Endothelial cell of umbilical vein (primary cell): ENCODE results near the gene HIVEP3. TPM values are rescaled to one million over a fixed set of nuclear protein-coding genes. Genes with fewer than 3 reads are reported as not detected.
A peak's percentile ranks its signal among the peaks of the same experiment; 100 is the strongest.

Experiments used
- BruUV-seq: library from RNA; stranded (reverse); fragments of 400-500 nt; replicated peaks from 2 replicates; lab custom pipeline; 2021; lab: Mats Ljungman, UMichigan
- CTCF ChIA-PET: fragments of 300-600, 350-600 bp; sonication (Branson Sonifier 250); formaldehyde crosslinking; loops from one replicate; lab custom pipeline; 2021; ENCODE audit warnings: antibody characterized with exemption, inconsistent platforms; lab: Charles Lee
- POLR2A ChIA-PET: fragments of 300-600, 350-600 bp; sonication (Branson Sonifier 250); formaldehyde crosslinking; loops from one replicate; lab custom pipeline; 2021; ENCODE audit warnings: antibody characterized with exemption, inconsistent platforms; lab: Charles Lee
- DNase-seq: peaks from one replicate; pipeline ENCODE4 v3.0.0-alpha.2; 2011; ENCODE audit warnings: low read depth, low spot score
- FAIRE-seq: peaks from 2 replicates; lab custom pipeline; 2011; peaks lifted over from hg19 to GRCh38; lab: Jason Lieb, UNC
- H2AFZ ChIP-seq: 2 replicates; pipeline ENCODE4 v1.6.0; 2012; ENCODE audit warnings: low read depth, low read length, control low read depth, inconsistent platforms
- H3K27ac ChIP-seq: 2 replicates; pipeline ENCODE4 v1.5.1; 2011; ENCODE audit warnings: low read depth, mild to moderate bottlenecking, control low read depth, low read length, moderate library complexity; ENCODE audit not compliant: insufficient read depth
- H3K27me3 ChIP-seq, 2 experiments: 2 replicates each; pipeline versions ENCODE4 v1.6.0 to v1.6.1; 2011; ENCODE audit warnings: low read length in 2 of 2, mixed read lengths in 1 of 2; ENCODE audit not compliant: control insufficient read depth in 2 of 2, insufficient read depth in 2 of 2
- H3K36me3 ChIP-seq, 2 experiments: 2 replicates in 1 of 2; 3 replicates in 1 of 2; pipeline ENCODE4 v1.5.1; 2011; ENCODE audit warnings: low read length in 2 of 2, mild to moderate bottlenecking in 1 of 2, moderate library complexity in 1 of 2; ENCODE audit not compliant: control insufficient read depth in 2 of 2, insufficient read depth in 2 of 2; ENCODE audit errors: extremely low read depth in 1 of 2
- H3K4me1 ChIP-seq: 3 replicates; pipeline ENCODE4 v1.5.1; 2011; ENCODE audit warnings: mild to moderate bottlenecking, low read length; ENCODE audit not compliant: control insufficient read depth, insufficient read depth; ENCODE audit errors: extremely low read depth
- H3K4me2 ChIP-seq: 2 replicates; pipeline ENCODE4 v1.6.1; 2011; ENCODE audit warnings: low read length, control low read depth, mixed read lengths; ENCODE audit not compliant: insufficient read depth
- H3K4me3 ChIP-seq, 3 experiments: fragments of 200-600 bp in 1 of 3; sonication (generic), shearing (Covaris generic) in 1 of 3; replicated peaks in 1 of 3; 2 replicates each; pipeline ENCODE4 v1.5.1; 2011 to 2016; ENCODE audit warnings: control low read depth in 3 of 3, low read length in 3 of 3, mild to moderate bottlenecking in 2 of 3, inconsistent platforms in 1 of 3, low read depth in 1 of 3, moderate library complexity in 1 of 3; ENCODE audit not compliant: insufficient read depth in 1 of 3
- H3K79me2 ChIP-seq: 2 replicates; pipeline ENCODE4 v1.6.0; 2012; ENCODE audit warnings: low read length, inconsistent platforms; ENCODE audit not compliant: control insufficient read depth, insufficient read depth
- H3K9ac ChIP-seq: replicated peaks from 2 replicates; pipeline ENCODE3; 2011; ENCODE audit warnings: low read length, control low read depth; ENCODE audit not compliant: insufficient read depth; ENCODE audit errors: extremely low read depth
- H3K9me1 ChIP-seq: replicated peaks from 3 replicates; pipeline ENCODE4 v1.6.0; 2011; ENCODE audit warnings: mild to moderate bottlenecking, low read length; ENCODE audit not compliant: control insufficient read depth, insufficient read depth; ENCODE audit errors: extremely low read depth
- H3K9me3 ChIP-seq: replicated peaks from 2 replicates; pipeline ENCODE4 v1.5.1; 2012; ENCODE audit warnings: low read length, inconsistent platforms; ENCODE audit not compliant: control insufficient read depth, insufficient read depth
- H4K20me1 ChIP-seq: replicated peaks from 2 replicates; pipeline ENCODE3; 2011; ENCODE audit warnings: mild to moderate bottlenecking, low read length; ENCODE audit not compliant: control insufficient read depth, insufficient read depth; ENCODE audit errors: extremely low read depth
- CTCF ChIP-seq, 2 donors: IDR thresholded peaks; 1 replicate in 1 of 2; 2 replicates in 1 of 2; pipeline ENCODE4 v1.5.1; 2011; ENCODE audit warnings: low read length in 2 of 2, mild to moderate bottlenecking in 2 of 2, moderate library complexity in 2 of 2, control low read depth in 1 of 2, inconsistent platforms in 1 of 2, low read depth in 1 of 2; ENCODE audit not compliant: insufficient read depth in 1 of 2; ENCODE audit errors: extremely low read depth in 1 of 2
- EZH2 ChIP-seq: IDR thresholded peaks from 2 replicates; pipeline ENCODE4 v1.6.1; 2012; ENCODE audit warnings: borderline replicate concordance, low read depth, mild to moderate bottlenecking, moderate library complexity, low read length, inconsistent platforms; ENCODE audit not compliant: severe bottlenecking
- FOS ChIP-seq: IDR thresholded peaks from 2 replicates; pipeline ENCODE4 v1.6.1; 2011; ENCODE audit warnings: mild to moderate bottlenecking, low read length, moderate library complexity, borderline replicate concordance; ENCODE audit not compliant: insufficient read depth
- GATA2 ChIP-seq: IDR thresholded peaks from 2 replicates; pipeline ENCODE4 v1.7.0; 2011; ENCODE audit warnings: low read depth, mild to moderate bottlenecking, moderate library complexity, mixed read lengths, low read length; ENCODE audit not compliant: insufficient read length, insufficient read depth
- JUN ChIP-seq: IDR thresholded peaks from 2 replicates; pipeline ENCODE4 v1.6.1; 2011; ENCODE audit warnings: borderline replicate concordance, low read depth; ENCODE audit not compliant: insufficient read length, insufficient read depth
- MAX ChIP-seq: IDR thresholded peaks from 2 replicates; pipeline ENCODE4 v1.6.1; 2011; ENCODE audit not compliant: insufficient read depth, insufficient read length
- MYC ChIP-seq: IDR thresholded peaks from one replicate; pipeline ENCODE4 v1.6.1; 2011; ENCODE audit warnings: mild to moderate bottlenecking, low read depth, low read length
- POLR2A ChIP-seq: IDR thresholded peaks from 2 replicates; pipeline ENCODE4 v1.6.1; 2012; ENCODE audit warnings: low read depth, mild to moderate bottlenecking, control low read depth, low read length
- POLR2AphosphoS5 ChIP-seq: IDR thresholded peaks from 2 replicates; pipeline ENCODE4 v1.6.1; 2012; ENCODE audit warnings: low read depth, mild to moderate bottlenecking, control low read depth, low read length, moderate library complexity; ENCODE audit not compliant: insufficient read depth
- dilution Hi-C: fragments of 300-500 bp; cut with MboI; formaldehyde crosslinking; loops from one replicate; pipeline ENCODE4 v1.15.0; 2019; ENCODE audit warnings: low sequenced_read_pairs; ENCODE audit not compliant: extremely low pct_ligation_motif_present
- intact Hi-C: fragments of 100-400 bp; cut with micrococcal nuclease; formaldehyde crosslinking; loops from one replicate; pipeline ENCODE4 v1.10.0; 2022
- polyA plus RNA-seq, 4 experiments: library from polyadenylated mRNA; depleted of rRNA in 3 of 4; stranded (reverse) in 3 of 4; unstranded in 1 of 4; fragments of >200 nt; gene quantifications; 2 replicates each; pipeline versions ENCODE4 v1.2.1 to v1.2.3, GENCODE V29; 2011 to 2012; ENCODE audit warnings: missing spikeins in 1 of 4
- total RNA-seq: library from RNA; stranded (reverse); gene quantifications from 2 replicates; pipeline ENCODE4 v1.2.3, GENCODE V29; 2021

The HIVEP3 gene
- total and polyA plus RNA-seq, 2 donors (not counting 3 experiments of a cell fraction or from before 2014, with no cell fraction given) = 3.4 to 4.0 TPM

- Histone ChIP-seq H3K9me3 (no peaks in the 10 kb centered on the region), H3K4me2 (no peak overlapping the region), H3K27me3 (no peaks in the 10 kb centered on the region), H3K4me3 (no peak overlapping the region), H4K20me1 (no peaks in the 10 kb centered on the region), H3K9ac (no peak overlapping the region), H3K4me1 (peaks cover 14% of the 10 kb centered on the region), H3K79me2 (no peaks in the 10 kb centered on the region), H3K27ac (no peak overlapping the region), H3K36me3 (no peaks in the 10 kb centered on the region), H3K9me1 (no peaks in the 10 kb centered on the region), H2AFZ (peak overlapping the region; percentile 51)
- dilution Hi-C loops = no loop called here
- no peak for TF ChIP-seq CTCF (IDR thresholded peaks at IDR 0.05; ENCODE audit: extremely low read depth in 1 of 2, insufficient read depth in 1 of 2, low read depth in 1 of 2, low read length in 2 of 2)
- POLR2A ChIA-PET = no interaction called here
- FAIRE-seq (no peak), DNase-seq (no peak)
- CTCF ChIA-PET = interaction anchor here (0.5 to 1.6 kb wide), 2 partner anchors 10 to 18 kb away, joined by 3 to 7 read pairs; no protein-coding TSS in a partner anchor
- intact Hi-C loops = no loop called here
- no TSS peak for BruUV-seq
Observed at GRCh38 chr1:41917076-41917475, 1.6 kb downstream of the HIVEP3 start.

- H3K9me3 ChIP-seq = no peaks in the 10 kb centered on the region
- H4K20me1 ChIP-seq = no peaks in the 10 kb centered on the region
- no peak overlapping the region for H3K27ac ChIP-seq
- H3K9me1 ChIP-seq = no peaks in the 10 kb centered on the region
- FAIRE-seq = no peak
- peaks cover 14% of the 10 kb centered on the region for H3K4me1 ChIP-seq
- ChIA-PET POLR2A (no interaction called here), CTCF (interaction anchor here (1.0 to 1.2 kb wide), 2 partner anchors 74 to 120 kb away, joined by 3 to 4 read pairs; no protein-coding TSS in a partner anchor)
- H3K4me3 ChIP-seq = no peak overlapping the region
- no peaks in the 10 kb centered on the region for H3K27me3 ChIP-seq
- no peaks in the 10 kb centered on the region for H3K79me2 ChIP-seq
- peak; percentile 46 for DNase-seq
- no peak overlapping the region for H2AFZ ChIP-seq
- H3K4me2 ChIP-seq = no peak overlapping the region
- TF ChIP-seq MYC (no peak), POLR2A (no peak), JUN (no peak), EZH2 (no peak), POLR2AphosphoS5 (no peak), FOS (no peak), MAX (no peak), CTCF (IDR thresholded peaks at IDR 0.05; ENCODE audit: extremely low read depth in 1 of 2, insufficient read depth in 1 of 2, low read depth in 1 of 2, low read length in 2 of 2) (no peak), GATA2 (no peak)
- no peak overlapping the region for H3K9ac ChIP-seq
- dilution Hi-C loops (no loop called here), intact Hi-C loops (no loop called here)
- H3K36me3 ChIP-seq = no peaks in the 10 kb centered on the region
- no TSS peak for BruUV-seq
Observed at GRCh38 chr1:41915786-41916571, 2.7 kb downstream of the HIVEP3 start.
